HG03521 (cell line): ENCODE results near the gene PRPF8.
A peak's percentile ranks its signal among the peaks of the same experiment; 100 is the strongest.
"Not testable (repeated sequence)": the region's sequence is repeated elsewhere in the genome, so short reads cannot be mapped to it uniquely, and the experiment has no call there.

Source experiments
- ATAC-seq: cut with Tn5 transposase; IDR thresholded peaks from one replicate; pipeline ENCODE4 v1.9.1; 2021; ENCODE audit warnings: mild to moderate bottlenecking, moderate library complexity; ENCODE audit not compliant: unreplicated experiment

The PRPF8 gene

GRCh38 chr17:1684378-1685189 is at the start of gene PRPF8:
Gene PRPF8, minus strand, starts transcription at chr17:1684867. Its CDS starts 296 bp downstream, at chr17:1684571.
- peak; percentile 99 for ATAC-seq

- no peak for ATAC-seq
Measured at GRCh38 chr17:1733759-1734158, 49.1 kb upstream of the PRPF8 start.

- no peak for ATAC-seq
Measured at GRCh38 chr17:1732833-1733321, 48.2 kb upstream of the PRPF8 start.

- no peak for ATAC-seq
Measured at GRCh38 chr17:1732241-1732832, 47.7 kb upstream of the PRPF8 start.

GRCh38 chr17:1731194-1731506 is 46.5 kb upstream of the PRPF8 start:
- ATAC-seq = no peak

GRCh38 chr17:1730326-1731193 is 45.9 kb upstream of the PRPF8 start:
- ATAC-seq = no peak

GRCh38 chr17:1729966-1730325 is 45.3 kb upstream of the PRPF8 start:
- no peak for ATAC-seq

GRCh38 chr17:1727876-1728630 is 43.4 kb upstream of the PRPF8 start:
- no peak for ATAC-seq

- ATAC-seq = no peak
Measured at GRCh38 chr17:1727258-1727789, 42.7 kb upstream of the PRPF8 start.

- ATAC-seq = no peak
Measured at GRCh38 chr17:1726626-1727257, 42.1 kb upstream of the PRPF8 start.

- ATAC-seq = no peak
Measured at GRCh38 chr17:1725642-1726511, 41.2 kb upstream of the PRPF8 start.

- ATAC-seq = peak; percentile 24
Measured at GRCh38 chr17:1724869-1725641, 40.4 kb upstream of the PRPF8 start.

GRCh38 chr17:1724351-1724868 is 39.7 kb upstream of the PRPF8 start, which contains the start of gene WDR81:
Gene WDR81, plus strand, starts transcription at chr17:1724704. Its CDS starts 256 bp downstream, at chr17:1724960.
- ATAC-seq = peak; percentile 56

GRCh38 chr17:1722022-1722421 is 37.4 kb upstream of the PRPF8 start:
- ATAC-seq = not testable (repeated sequence)

- ATAC-seq = no peak
Measured at GRCh38 chr17:1720856-1721386, 36.3 kb upstream of the PRPF8 start.

GRCh38 chr17:1718362-1719165 is 33.9 kb upstream of the PRPF8 start:
- no peak for ATAC-seq
